ENCODE measurements around the gene CSRP3.

GRCh38 chr11:19244621-19245020 is 42.8 kb upstream of the CSRP3 start:
- TF ChIP-seq MAX (IDR thresholded peaks at IDR 0.05) (no peak), POLR2A (IDR thresholded peaks at IDR 0.05; ENCODE audit: low read length) (no peak), CTCF (IDR thresholded peaks at IDR 0.05) (no peak), REST (IDR thresholded peaks at IDR 0.05) (no peak), ZNF302 (CRISPR knock-in tag; IDR thresholded peaks at IDR 0.05) (no peak), PHF8 (IDR thresholded peaks at IDR 0.05; ENCODE audit: borderline replicate concordance, low read depth) (no peak), BHLHE40 (IDR thresholded peaks at IDR 0.05; ENCODE audit: low read depth, low read length) (no peak), KDM1A (IDR thresholded peaks at IDR 0.05; ENCODE audit: low read depth) (no peak), ESRRA (IDR thresholded peaks at IDR 0.05; ENCODE audit: borderline replicate concordance, low read length) (no peak), NR3C1 (IDR thresholded peaks at IDR 0.05) (no peak), EP300 (IDR thresholded peaks at IDR 0.05) (no peak), HDAC2 (IDR thresholded peaks at IDR 0.05) (no peak)
